Activated CD4-positive, alpha-beta T cell treated with anti-CD3 and anti-CD28 coated beads for 24 hours (primary cell): ENCODE measurements around the gene EPHX1.

Experiments used
- DNase-seq, 2 donors: peaks; one replicate each; pipeline ENCODE4 v3.0.0-alpha.2; 2020; ENCODE audit warnings: low read depth in 2 of 2

EPHX1 gene

GRCh38 chr1:225861834-225862580 lies 52.1 kb downstream of the EPHX1 start:
- no peak for DNase-seq

GRCh38 chr1:225862581-225862950 lies 52.6 kb downstream of the EPHX1 start:
- DNase-seq = no peak

GRCh38 chr1:225863167-225863566 lies 53.2 kb downstream of the EPHX1 start:
- no peak for DNase-seq

- no peak for DNase-seq
Observed at GRCh38 chr1:225865514-225865913, 55.6 kb downstream of the EPHX1 start.

GRCh38 chr1:225866061-225866837 lies 56.3 kb downstream of the EPHX1 start:
- peak; percentile 57 to 64 for DNase-seq

- no peak for DNase-seq
Observed at GRCh38 chr1:225866981-225867380, 57.1 kb downstream of the EPHX1 start.

- no peak for DNase-seq
Observed at GRCh38 chr1:225868631-225869330, 58.9 kb downstream of the EPHX1 start.

GRCh38 chr1:225870911-225871310 lies 61.0 kb downstream of the EPHX1 start:
- DNase-seq = no peak

- DNase-seq = no peak
Observed at GRCh38 chr1:225871359-225872074, 61.6 kb downstream of the EPHX1 start.

GRCh38 chr1:225872075-225872430 lies 62.1 kb downstream of the EPHX1 start:
- no peak for DNase-seq

- DNase-seq = no peak
Observed at GRCh38 chr1:225873281-225873850, 63.4 kb downstream of the EPHX1 start.

- DNase-seq = no peak
Observed at GRCh38 chr1:225874431-225874830, 64.5 kb downstream of the EPHX1 start.

GRCh38 chr1:225875044-225875815 lies 65.3 kb downstream of the EPHX1 start:
- DNase-seq = no peak

GRCh38 chr1:225876900-225877510 lies 67.1 kb downstream of the EPHX1 start:
- DNase-seq = no peak

GRCh38 chr1:225877580-225877979 lies 67.7 kb downstream of the EPHX1 start:
- no peak for DNase-seq

- DNase-seq = no peak
Observed at GRCh38 chr1:225878282-225878681, 68.4 kb downstream of the EPHX1 start.

- DNase-seq = no peak
Observed at GRCh38 chr1:225879521-225880221, 69.7 kb downstream of the EPHX1 start.

GRCh38 chr1:225880222-225880588 lies 70.3 kb downstream of the EPHX1 start:
- no peak for DNase-seq

- no peak for DNase-seq
Observed at GRCh38 chr1:225880636-225881035, 70.7 kb downstream of the EPHX1 start.
